ENCODE measurements around the gene SWSAP1.

- TF ChIP-seq, protein P1, sequence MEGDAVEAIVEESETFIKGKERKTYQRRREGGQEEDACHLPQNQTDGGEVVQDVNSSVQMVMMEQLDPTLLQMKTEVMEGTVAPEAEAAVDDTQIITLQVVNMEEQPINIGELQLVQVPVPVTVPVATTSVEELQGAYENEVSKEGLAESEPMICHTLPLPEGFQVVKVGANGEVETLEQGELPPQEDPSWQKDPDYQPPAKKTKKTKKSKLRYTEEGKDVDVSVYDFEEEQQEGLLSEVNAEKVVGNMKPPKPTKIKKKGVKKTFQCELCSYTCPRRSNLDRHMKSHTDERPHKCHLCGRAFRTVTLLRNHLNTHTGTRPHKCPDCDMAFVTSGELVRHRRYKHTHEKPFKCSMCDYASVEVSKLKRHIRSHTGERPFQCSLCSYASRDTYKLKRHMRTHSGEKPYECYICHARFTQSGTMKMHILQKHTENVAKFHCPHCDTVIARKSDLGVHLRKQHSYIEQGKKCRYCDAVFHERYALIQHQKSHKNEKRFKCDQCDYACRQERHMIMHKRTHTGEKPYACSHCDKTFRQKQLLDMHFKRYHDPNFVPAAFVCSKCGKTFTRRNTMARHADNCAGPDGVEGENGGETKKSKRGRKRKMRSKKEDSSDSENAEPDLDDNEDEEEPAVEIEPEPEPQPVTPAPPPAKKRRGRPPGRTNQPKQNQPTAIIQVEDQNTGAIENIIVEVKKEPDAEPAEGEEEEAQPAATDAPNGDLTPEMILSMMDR (IDR thresholded peaks at IDR 0.05), result no peak
- no peak for TF ChIP-seq POLR2A (IDR thresholded peaks at IDR 0.05)
These were observed 36.3 kb upstream of the SWSAP1 start for GRCh38 chr19:11338121-11338520.
